ENCODE results near the gene TTLL12. TPM values are rescaled to one million over a fixed set of nuclear protein-coding genes. Genes with fewer than 3 reads are reported as not detected.

The TTLL12 gene
- total RNA-seq, 1 donor from 2014 or later = 53.7 TPM

- FAIRE-seq = no peak
- Histone ChIP-seq H3K4me3 (ENCODE audit: low read depth, low read length) (no peak overlapping the region), H3K36me3 (ENCODE audit: control insufficient read depth, insufficient read depth, low read length) (peaks cover 43% of the 10 kb centered on the region), H3K27me3 (ENCODE audit: control insufficient read depth, insufficient read depth, low read length) (no peaks in the 10 kb centered on the region)
- TF ChIP-seq, protein P1, sequence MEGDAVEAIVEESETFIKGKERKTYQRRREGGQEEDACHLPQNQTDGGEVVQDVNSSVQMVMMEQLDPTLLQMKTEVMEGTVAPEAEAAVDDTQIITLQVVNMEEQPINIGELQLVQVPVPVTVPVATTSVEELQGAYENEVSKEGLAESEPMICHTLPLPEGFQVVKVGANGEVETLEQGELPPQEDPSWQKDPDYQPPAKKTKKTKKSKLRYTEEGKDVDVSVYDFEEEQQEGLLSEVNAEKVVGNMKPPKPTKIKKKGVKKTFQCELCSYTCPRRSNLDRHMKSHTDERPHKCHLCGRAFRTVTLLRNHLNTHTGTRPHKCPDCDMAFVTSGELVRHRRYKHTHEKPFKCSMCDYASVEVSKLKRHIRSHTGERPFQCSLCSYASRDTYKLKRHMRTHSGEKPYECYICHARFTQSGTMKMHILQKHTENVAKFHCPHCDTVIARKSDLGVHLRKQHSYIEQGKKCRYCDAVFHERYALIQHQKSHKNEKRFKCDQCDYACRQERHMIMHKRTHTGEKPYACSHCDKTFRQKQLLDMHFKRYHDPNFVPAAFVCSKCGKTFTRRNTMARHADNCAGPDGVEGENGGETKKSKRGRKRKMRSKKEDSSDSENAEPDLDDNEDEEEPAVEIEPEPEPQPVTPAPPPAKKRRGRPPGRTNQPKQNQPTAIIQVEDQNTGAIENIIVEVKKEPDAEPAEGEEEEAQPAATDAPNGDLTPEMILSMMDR (IDR thresholded peaks at IDR 0.05; ENCODE audit: insufficient read depth, low read length, severe bottlenecking) = no peak
- DNase-seq (ENCODE audit: low read depth) = no peak
These were observed 17.4 kb downstream of the TTLL12 start for GRCh38 chr22:43169310-43170130.

DNA sequence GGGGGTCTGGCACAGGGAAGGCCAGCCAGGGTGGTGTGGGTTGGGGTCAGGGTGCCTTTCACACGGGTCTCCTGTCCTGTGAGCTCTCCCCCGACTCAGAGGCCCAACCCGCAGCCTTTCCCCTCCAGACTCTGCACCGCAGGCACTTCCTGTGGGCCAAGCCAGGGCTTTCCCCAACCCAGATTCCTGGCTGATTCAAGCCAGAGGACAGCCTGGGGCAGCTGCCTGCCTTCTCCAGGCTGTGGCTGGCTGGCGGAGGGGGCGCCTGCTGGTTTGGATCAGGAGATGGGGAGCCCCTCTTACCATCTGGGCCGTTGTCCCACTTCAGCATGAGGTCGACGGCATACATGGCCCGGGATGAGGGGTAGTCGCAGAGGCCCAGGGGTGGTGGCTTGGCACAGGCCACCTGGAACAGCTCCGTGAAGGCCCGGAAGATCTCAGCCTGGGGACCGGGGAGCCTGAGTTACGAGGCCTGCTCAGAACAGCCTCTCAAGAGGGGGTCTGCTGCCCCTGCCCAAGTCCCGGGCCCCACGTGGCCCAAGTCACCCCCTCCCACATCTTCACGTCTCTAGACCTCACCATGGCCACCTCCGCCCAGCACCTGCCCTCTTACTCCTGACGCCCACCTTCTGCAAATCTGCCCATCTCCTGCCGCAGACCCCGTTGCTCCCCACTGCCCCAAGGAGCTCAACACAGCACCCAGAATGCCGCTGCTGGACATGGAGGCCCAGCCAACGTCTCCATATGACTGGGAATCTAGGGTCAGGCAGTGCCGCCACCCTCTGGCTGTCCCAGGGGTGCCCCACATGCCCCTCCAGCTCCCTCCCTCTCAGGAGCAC is 18.2 kb downstream of the TTLL12 start:
- TF ChIP-seq, protein P1 (IDR thresholded peaks at IDR 0.05; ENCODE audit: insufficient read depth, low read length, severe bottlenecking) = no peak
- H3K4me3 ChIP-seq (ENCODE audit: low read depth, low read length) = no peak overlapping the region
- no peaks in the 10 kb centered on the region for H3K27me3 ChIP-seq (ENCODE audit: control insufficient read depth, insufficient read depth, low read length)
- H3K36me3 ChIP-seq (ENCODE audit: control insufficient read depth, insufficient read depth, low read length) = peaks cover 36% of the 10 kb centered on the region
- DNase-seq (ENCODE audit: low read depth) = no peak
- no peak for FAIRE-seq

- H3K4me3 ChIP-seq (ENCODE audit: low read depth, low read length) = no peak overlapping the region
- no peaks in the 10 kb centered on the region for H3K27me3 ChIP-seq (ENCODE audit: control insufficient read depth, insufficient read depth, low read length)
- no peak for FAIRE-seq
- DNase-seq (ENCODE audit: low read depth) = no peak
- TF ChIP-seq, protein P1 (IDR thresholded peaks at IDR 0.05; ENCODE audit: insufficient read depth, low read length, severe bottlenecking) = no peak
- H3K36me3 ChIP-seq (ENCODE audit: control insufficient read depth, insufficient read depth, low read length) = peaks cover 34% of the 10 kb centered on the region
These were observed 19.8 kb downstream of the TTLL12 start for GRCh38 chr22:43167001-43167589.

GRCh38 chr22:43166132-43166930 is 20.6 kb downstream of the TTLL12 start:
- DNase-seq (ENCODE audit: low read depth) (no peak), FAIRE-seq (no peak)
- TF ChIP-seq, protein P1 (IDR thresholded peaks at IDR 0.05; ENCODE audit: insufficient read depth, low read length, severe bottlenecking) = no peak
- no peak overlapping the region for H3K4me3 ChIP-seq (ENCODE audit: low read depth, low read length)
- peaks cover 28% of the 10 kb centered on the region for H3K36me3 ChIP-seq (ENCODE audit: control insufficient read depth, insufficient read depth, low read length)
- no peaks in the 10 kb centered on the region for H3K27me3 ChIP-seq (ENCODE audit: control insufficient read depth, insufficient read depth, low read length)

GRCh38 chr22:43164636-43165035 is 22.3 kb downstream of the TTLL12 start:
- no peaks in the 10 kb centered on the region for H3K27me3 ChIP-seq (ENCODE audit: control insufficient read depth, insufficient read depth, low read length)
- FAIRE-seq (no peak), DNase-seq (ENCODE audit: low read depth) (no peak)
- peaks cover 28% of the 10 kb centered on the region for H3K36me3 ChIP-seq (ENCODE audit: control insufficient read depth, insufficient read depth, low read length)
- no peak overlapping the region for H3K4me3 ChIP-seq (ENCODE audit: low read depth, low read length)
- TF ChIP-seq, protein P1 (IDR thresholded peaks at IDR 0.05; ENCODE audit: insufficient read depth, low read length, severe bottlenecking) = no peak

Data from bronchial epithelial cell (primary cell).